Fibroblast of villous mesenchyme (primary cell): ENCODE results near the gene TEAD1. TPM values are rescaled to one million over a fixed set of nuclear protein-coding genes. Genes with fewer than 3 reads are reported as not detected.

ENCODE experiments used
- DNase-seq: peaks from one replicate; pipeline ENCODE4 v3.0.0-alpha.2; 2010; ENCODE audit warnings: low read depth
- H3K4me3 ChIP-seq: 2 replicates; pipeline ENCODE4 v1.5.1; 2011; ENCODE audit warnings: low read depth, mild to moderate bottlenecking, low read length
- total RNA-seq: library from RNA; depleted of rRNA; stranded (reverse); fragments of >200 nt; gene quantifications from 2 replicates; pipeline ENCODE4 v1.2.3, GENCODE V29; 2012
- TF ChIP-seq, protein P1 (sequence below): IDR thresholded peaks from 2 replicates; pipeline ENCODE4 v1.5.1; 2012; ENCODE audit warnings: low read depth, mild to moderate bottlenecking, low read length; ENCODE audit not compliant: insufficient read depth

Gene TEAD1
- total RNA-seq, 1 donor, result 244 TPM

DNA sequence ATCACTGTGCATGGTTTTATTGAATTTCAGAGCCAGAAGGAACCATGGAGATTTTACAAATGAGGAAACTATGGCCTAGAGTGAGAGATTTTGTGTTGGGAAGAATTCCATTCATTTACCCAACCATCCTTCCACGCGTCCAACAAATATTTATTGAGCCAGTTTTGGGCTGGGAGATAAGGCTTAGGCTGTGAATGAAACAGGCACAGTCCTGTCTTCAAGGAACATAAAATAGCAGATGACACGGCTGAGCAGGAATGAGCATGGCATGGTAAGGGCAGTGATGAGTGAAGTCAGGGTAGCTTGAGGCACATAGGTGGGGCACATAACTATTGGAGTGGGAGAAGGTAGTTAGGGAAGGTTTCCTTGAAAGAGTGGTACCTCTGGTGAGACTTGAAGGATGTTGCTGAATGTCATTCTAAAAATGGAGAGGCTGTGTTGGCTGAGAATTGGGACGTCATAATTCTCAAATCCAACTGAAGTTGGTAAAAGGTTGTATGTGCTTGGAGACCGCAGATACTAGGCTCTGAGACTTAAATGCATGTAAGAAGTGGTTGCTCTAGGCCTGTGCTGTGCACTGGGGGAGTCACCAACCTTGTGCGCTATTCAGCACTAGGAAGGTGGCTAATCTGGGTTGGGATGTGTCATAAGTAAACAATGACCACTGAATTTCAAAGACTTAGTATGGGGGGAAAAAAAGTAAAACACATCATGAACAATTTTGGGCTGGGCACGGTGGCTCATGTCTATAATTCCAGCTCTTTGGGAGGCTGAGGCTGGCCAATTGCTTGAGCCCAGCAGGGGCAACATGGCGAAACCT lies 51.9 kb downstream of the TEAD1 start:
- peak; percentile 65 for DNase-seq
- TF ChIP-seq, protein P1, sequence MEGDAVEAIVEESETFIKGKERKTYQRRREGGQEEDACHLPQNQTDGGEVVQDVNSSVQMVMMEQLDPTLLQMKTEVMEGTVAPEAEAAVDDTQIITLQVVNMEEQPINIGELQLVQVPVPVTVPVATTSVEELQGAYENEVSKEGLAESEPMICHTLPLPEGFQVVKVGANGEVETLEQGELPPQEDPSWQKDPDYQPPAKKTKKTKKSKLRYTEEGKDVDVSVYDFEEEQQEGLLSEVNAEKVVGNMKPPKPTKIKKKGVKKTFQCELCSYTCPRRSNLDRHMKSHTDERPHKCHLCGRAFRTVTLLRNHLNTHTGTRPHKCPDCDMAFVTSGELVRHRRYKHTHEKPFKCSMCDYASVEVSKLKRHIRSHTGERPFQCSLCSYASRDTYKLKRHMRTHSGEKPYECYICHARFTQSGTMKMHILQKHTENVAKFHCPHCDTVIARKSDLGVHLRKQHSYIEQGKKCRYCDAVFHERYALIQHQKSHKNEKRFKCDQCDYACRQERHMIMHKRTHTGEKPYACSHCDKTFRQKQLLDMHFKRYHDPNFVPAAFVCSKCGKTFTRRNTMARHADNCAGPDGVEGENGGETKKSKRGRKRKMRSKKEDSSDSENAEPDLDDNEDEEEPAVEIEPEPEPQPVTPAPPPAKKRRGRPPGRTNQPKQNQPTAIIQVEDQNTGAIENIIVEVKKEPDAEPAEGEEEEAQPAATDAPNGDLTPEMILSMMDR, result no peak

DNA sequence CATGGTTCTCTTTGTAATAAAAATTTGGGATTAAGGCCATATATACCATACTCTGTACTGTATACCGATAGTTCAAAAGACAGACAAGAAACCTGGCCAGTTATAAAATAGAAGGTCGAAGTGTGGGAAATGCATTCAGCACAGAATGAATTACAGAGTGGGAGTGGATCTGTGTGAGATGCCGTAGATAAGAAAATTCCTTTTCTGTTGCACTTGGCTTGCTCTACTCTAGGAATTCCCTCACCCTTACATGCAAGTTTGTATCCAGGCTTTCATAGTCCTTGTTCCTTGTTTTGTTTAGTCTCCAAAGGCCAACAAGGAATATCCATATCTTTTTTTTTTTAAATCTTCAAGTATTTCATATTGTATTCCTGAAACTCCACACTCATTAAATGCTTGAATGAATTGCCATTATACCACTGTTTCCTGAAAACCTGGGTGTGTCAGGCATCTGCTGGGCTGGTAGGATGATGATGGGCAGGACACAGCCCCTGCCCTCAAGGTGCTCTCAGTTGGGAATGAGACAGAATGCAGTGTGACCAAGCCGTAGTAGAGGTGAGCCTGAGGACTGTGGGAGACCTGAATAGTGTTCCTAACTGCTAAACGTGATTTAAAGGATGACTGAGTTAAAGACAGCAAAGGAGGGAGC lies 53.5 kb downstream of the TEAD1 start:
- TF ChIP-seq, protein P1, result no peak
- no peak overlapping the region for H3K4me3 ChIP-seq
- DNase-seq, result peak; percentile 61

More for the DNA sequence above, 51.9 kb downstream of the TEAD1 start:
- H3K4me3 ChIP-seq, result no peak overlapping the region

DNA sequence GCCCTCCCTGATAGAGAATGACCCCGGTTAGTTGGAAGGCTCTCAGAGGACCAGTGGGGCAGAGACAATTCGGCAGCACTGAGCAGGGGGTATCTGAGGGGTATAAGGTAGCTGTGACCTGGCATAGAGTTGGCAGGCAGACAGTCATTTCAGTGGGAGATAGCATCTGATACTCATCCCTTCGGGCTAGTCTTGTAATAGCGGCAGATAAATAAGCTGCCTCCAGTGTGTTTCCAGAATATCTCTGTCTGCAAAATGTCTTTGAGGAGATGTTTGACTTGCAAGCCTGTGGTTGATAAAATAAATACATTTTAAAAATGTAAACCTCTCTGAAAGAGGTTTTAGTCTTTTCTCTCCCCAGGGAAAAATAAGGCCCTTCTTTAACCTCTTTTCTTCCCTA lies 54.2 kb downstream of the TEAD1 start:
- TF ChIP-seq, protein P1, result no peak
- H3K4me3 ChIP-seq, result no peak overlapping the region
- DNase-seq, result peak; percentile 56

DNA sequence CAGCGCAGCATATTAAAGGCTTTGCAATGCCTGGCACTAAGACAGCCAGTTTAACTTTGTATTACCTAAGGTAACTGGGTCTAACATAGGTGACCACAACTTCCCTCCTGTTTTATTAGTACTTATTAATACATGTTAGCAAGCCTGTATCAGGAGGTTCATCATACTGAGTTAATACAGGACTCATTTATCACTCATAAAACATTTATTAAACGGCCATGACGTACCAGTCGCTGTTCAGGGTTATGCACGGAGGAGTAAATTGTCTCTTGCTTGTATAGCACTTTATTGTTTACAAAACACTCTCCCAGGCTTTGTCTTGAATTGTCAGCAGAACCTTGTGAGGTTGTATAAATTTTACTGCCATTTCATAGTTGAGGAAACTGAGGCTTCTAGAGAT lies 55.7 kb downstream of the TEAD1 start:
- DNase-seq, result no peak
- no peak overlapping the region for H3K4me3 ChIP-seq
- TF ChIP-seq, protein P1, result no peak

DNA sequence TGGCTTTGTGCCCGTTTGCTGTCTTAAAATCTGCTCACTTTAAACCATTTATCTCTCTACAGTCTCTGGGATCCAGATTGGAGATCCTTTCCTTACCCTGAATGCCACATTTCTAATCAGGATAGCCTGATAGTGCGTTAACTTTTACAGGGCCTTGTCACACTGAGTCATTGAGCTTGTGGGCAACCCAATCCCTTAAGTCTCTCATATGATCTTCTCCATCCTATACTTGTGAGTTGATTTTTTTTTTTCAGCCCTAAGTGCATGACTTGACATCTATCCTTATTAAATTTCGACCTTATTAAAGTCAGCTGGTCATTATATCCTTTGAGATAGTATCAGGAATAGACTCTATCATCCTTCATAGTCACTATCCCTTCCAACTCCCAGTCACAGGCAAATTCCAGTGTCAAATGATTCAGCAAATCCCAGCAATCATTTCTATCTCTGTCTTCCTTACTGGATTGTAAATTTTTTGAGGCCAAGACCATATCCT lies 57.7 kb downstream of the TEAD1 start:
- no peak overlapping the region for H3K4me3 ChIP-seq
- TF ChIP-seq, protein P1, result no peak
- DNase-seq, result peak; percentile 68

DNA sequence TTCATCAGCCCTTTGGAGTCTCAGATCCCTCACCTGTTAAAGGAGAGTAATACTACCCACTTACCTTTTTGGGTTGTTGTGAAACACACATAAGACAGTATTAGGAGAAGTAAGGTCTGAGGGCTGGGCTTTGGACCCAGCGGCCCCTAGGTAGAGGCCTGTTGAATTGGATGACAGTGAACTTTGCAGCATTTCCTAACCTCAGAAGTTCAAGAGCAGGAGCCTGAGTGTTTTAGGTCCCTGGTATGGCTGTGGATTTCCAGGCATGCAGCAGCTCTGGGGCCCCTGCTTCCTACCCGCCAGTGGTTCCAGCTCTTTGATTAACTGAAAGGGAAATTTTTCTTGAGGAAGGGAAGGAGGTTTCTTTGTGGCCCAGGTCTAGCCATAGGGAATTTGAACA lies 58.9 kb downstream of the TEAD1 start:
- no peak overlapping the region for H3K4me3 ChIP-seq
- TF ChIP-seq, protein P1, result no peak
- no peak for DNase-seq
